Mesothelial cell of epicardium (in vitro differentiated cells): Measurements from ENCODE around the gene PIP5K1C. TPM values are rescaled to one million over a fixed set of nuclear protein-coding genes. Genes with fewer than 3 reads are reported as not detected.

ENCODE experiments used
- DNase-seq, 2 experiments: peaks; one replicate each; pipeline ENCODE4 v3.0.0; 2021; ENCODE audit warnings: low spot score in 2 of 2; ENCODE audit not compliant: unreplicated experiment in 2 of 2
- H3K27ac Mint-ChIP-seq: 2 replicates; pipeline ENCODE4 v1.8.0; 2021; ENCODE audit warnings: mixed read lengths
- H3K27me3 Mint-ChIP-seq: 2 replicates; pipeline ENCODE4 v1.8.0; 2021; ENCODE audit warnings: low read depth, mixed read lengths
- H3K36me3 Mint-ChIP-seq: 2 replicates; pipeline ENCODE4 v1.8.0; 2021; ENCODE audit warnings: mixed read lengths
- H3K4me1 Mint-ChIP-seq: 2 replicates; pipeline ENCODE4 v1.8.0; 2021; ENCODE audit warnings: mixed read lengths
- H3K4me3 Mint-ChIP-seq: 2 replicates; pipeline ENCODE4 v1.8.0; 2021; ENCODE audit warnings: mild to moderate bottlenecking, moderate library complexity, mixed read lengths
- H3K9me3 Mint-ChIP-seq: 2 replicates; pipeline ENCODE4 v1.8.0; 2021; ENCODE audit warnings: mixed read lengths
- total RNA-seq: library from RNA; stranded (reverse); gene quantifications from 3 replicates; pipeline ENCODE4 v1.2.1, GENCODE V29; 2021
- TF ChIP-seq, protein P1 (sequence below): fragments of 200-600 bp; sonication (generic); IDR thresholded peaks from one replicate; pipeline ENCODE4 v1.5.0; 2021; ENCODE audit warnings: antibody characterized with exemption; ENCODE audit not compliant: unreplicated experiment

The PIP5K1C gene
- total RNA-seq, 1 donor from 2014 or later = 45.7 TPM

- Mint-ChIP-seq H3K9me3 (no peaks in the 10 kb centered on the region), H3K27me3 (no peaks in the 10 kb centered on the region), H3K4me1 (peaks cover 11% of the 10 kb centered on the region), H3K36me3 (peaks cover 4% of the 10 kb centered on the region), H3K4me3 (no peak overlapping the region), H3K27ac (no peak overlapping the region)
- TF ChIP-seq, protein P1, sequence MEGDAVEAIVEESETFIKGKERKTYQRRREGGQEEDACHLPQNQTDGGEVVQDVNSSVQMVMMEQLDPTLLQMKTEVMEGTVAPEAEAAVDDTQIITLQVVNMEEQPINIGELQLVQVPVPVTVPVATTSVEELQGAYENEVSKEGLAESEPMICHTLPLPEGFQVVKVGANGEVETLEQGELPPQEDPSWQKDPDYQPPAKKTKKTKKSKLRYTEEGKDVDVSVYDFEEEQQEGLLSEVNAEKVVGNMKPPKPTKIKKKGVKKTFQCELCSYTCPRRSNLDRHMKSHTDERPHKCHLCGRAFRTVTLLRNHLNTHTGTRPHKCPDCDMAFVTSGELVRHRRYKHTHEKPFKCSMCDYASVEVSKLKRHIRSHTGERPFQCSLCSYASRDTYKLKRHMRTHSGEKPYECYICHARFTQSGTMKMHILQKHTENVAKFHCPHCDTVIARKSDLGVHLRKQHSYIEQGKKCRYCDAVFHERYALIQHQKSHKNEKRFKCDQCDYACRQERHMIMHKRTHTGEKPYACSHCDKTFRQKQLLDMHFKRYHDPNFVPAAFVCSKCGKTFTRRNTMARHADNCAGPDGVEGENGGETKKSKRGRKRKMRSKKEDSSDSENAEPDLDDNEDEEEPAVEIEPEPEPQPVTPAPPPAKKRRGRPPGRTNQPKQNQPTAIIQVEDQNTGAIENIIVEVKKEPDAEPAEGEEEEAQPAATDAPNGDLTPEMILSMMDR = no peak
- DNase-seq = no peak
These were observed 80.0 kb downstream of the PIP5K1C start for GRCh38 chr19:3620145-3620816.

- Mint-ChIP-seq H3K27me3 (no peaks in the 10 kb centered on the region), H3K4me3 (no peak overlapping the region), H3K27ac (no peak overlapping the region), H3K4me1 (peaks cover 6% of the 10 kb centered on the region), H3K9me3 (no peaks in the 10 kb centered on the region), H3K36me3 (peaks cover 4% of the 10 kb centered on the region)
- TF ChIP-seq, protein P1 = no peak
- DNase-seq = no peak
These were observed 80.6 kb downstream of the PIP5K1C start for GRCh38 chr19:3619631-3620012.

GRCh38 chr19:3618811-3619630, 81.2 kb downstream of the PIP5K1C start:
- H3K27ac Mint-ChIP-seq = no peak overlapping the region
- H3K4me1 Mint-ChIP-seq = no peaks in the 10 kb centered on the region
- no peaks in the 10 kb centered on the region for H3K27me3 Mint-ChIP-seq
- TF ChIP-seq, protein P1 = peak; percentile 48
- no peaks in the 10 kb centered on the region for H3K9me3 Mint-ChIP-seq
- no peak overlapping the region for H3K4me3 Mint-ChIP-seq
- no peak for DNase-seq
- H3K36me3 Mint-ChIP-seq = peaks cover 4% of the 10 kb centered on the region

DNA sequence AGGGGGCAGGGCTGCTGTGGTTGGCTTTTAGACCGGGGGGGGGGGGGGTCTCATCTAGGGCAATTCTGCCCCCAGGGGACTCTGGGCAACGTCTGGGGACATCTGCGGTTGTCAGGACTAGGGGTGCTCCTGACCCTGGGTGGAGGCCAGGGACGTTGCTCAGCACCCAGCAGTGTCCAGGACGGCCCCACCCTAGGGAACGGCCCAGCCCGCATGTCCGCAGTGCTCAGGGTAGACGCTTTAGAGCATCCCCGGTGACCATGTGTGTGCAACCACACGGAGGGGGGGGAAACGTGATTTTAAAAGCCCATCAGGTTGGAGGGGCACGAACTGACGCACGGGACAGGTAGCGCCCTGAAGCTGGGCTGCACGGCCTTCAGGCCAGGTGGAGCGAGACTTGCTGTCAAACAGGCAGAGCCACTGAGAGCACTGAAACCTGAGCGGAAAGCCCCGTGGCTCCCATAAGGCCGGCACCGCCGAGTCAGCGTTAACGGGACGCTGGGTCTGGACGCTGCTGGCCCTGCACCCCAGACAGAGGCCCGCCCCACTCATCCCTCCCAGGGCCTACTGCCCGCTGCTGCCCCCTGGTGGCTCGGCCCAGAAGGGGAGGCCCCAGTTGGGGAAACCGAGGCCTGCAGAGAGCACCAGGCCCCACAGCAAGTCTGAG, 82.0 kb downstream of the PIP5K1C start:
- no peaks in the 10 kb centered on the region for H3K4me1 Mint-ChIP-seq
- H3K4me3 Mint-ChIP-seq = no peak overlapping the region
- H3K27me3 Mint-ChIP-seq = no peaks in the 10 kb centered on the region
- TF ChIP-seq, protein P1 = peak; percentile 90
- H3K9me3 Mint-ChIP-seq = no peaks in the 10 kb centered on the region
- DNase-seq = peak in 1 of 2 experiments; percentile 63
- H3K36me3 Mint-ChIP-seq = peaks cover 8% of the 10 kb centered on the region
- H3K27ac Mint-ChIP-seq = no peak overlapping the region

DNA sequence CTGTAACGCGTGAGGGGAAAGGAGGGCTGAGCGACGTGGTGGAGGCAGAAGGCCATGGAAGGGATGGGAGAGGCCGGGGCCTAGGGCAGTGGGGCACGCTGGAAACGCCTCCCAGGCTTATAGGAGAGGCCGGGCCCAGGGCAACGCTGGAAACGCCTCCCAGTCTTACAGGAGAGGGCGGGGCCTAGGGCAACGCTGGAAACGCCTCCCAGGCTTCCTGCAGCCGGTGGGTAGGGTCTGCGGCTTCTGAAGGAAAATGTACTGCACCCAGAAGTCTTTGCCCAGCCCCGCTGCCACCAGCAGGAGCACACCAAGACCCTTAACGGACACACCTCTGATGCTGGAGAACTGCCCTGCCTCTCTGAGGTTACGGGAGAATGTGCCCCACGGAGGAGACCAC, 82.8 kb downstream of the PIP5K1C start:
- Mint-ChIP-seq H3K36me3 (peaks cover 5% of the 10 kb centered on the region), H3K27ac (no peak overlapping the region), H3K9me3 (no peaks in the 10 kb centered on the region), H3K4me3 (no peak overlapping the region), H3K4me1 (no peaks in the 10 kb centered on the region), H3K27me3 (no peaks in the 10 kb centered on the region)
- TF ChIP-seq, protein P1 = no peak
- no peak for DNase-seq
